Activated CD4-positive, alpha-beta T cell treated with anti-CD3 and anti-CD28 coated beads, Interleukin-2, Interleukin-6, amounts not matched to agents 100 ng/mL and 50 ng/mL, durations not matched to agents 16 hours and 8 hours (primary cell): ENCODE measurements around the gene ESRRG.

Experiments
- DNase-seq: peaks from one replicate; pipeline ENCODE4 v3.0.0-alpha.2; 2020

ESRRG gene

GRCh38 chr1:216626394-216627067 lies 96.7 kb downstream of the ESRRG start:
- no peak for DNase-seq

- no peak for DNase-seq
These were observed 101.7 kb downstream of the ESRRG start for GRCh38 chr1:216621536-216621935.

GRCh38 chr1:216617081-216617875 lies 106.0 kb downstream of the ESRRG start:
- no peak for DNase-seq

- no peak for DNase-seq
These were observed 106.8 kb downstream of the ESRRG start for GRCh38 chr1:216616425-216616824.

GRCh38 chr1:216614011-216614934 lies 109.0 kb downstream of the ESRRG start:
- DNase-seq, result no peak

- DNase-seq, result no peak
These were observed 110.9 kb downstream of the ESRRG start for GRCh38 chr1:216612291-216612690.

- DNase-seq, result no peak
These were observed 116.0 kb downstream of the ESRRG start for GRCh38 chr1:216607067-216607697.

GRCh38 chr1:216606047-216606637 lies 117.1 kb downstream of the ESRRG start:
- DNase-seq, result no peak

GRCh38 chr1:216604771-216605170 lies 118.5 kb downstream of the ESRRG start:
- DNase-seq, result no peak

- DNase-seq, result peak; percentile 8
These were observed 122.3 kb downstream of the ESRRG start for GRCh38 chr1:216600730-216601609.

GRCh38 chr1:216599851-216600250 lies 123.4 kb downstream of the ESRRG start:
- no peak for DNase-seq

- DNase-seq, result no peak
These were observed 124.8 kb downstream of the ESRRG start for GRCh38 chr1:216598448-216598847.

- no peak for DNase-seq
These were observed 126.9 kb downstream of the ESRRG start for GRCh38 chr1:216596281-216596862.

GRCh38 chr1:216587715-216588114 lies 135.5 kb downstream of the ESRRG start:
- DNase-seq, result no peak

GRCh38 chr1:216582151-216582550 lies 141.1 kb downstream of the ESRRG start:
- no peak for DNase-seq

GRCh38 chr1:216580538-216581057 lies 142.6 kb downstream of the ESRRG start:
- no peak for DNase-seq

GRCh38 chr1:216576234-216576937 lies 146.8 kb downstream of the ESRRG start:
- DNase-seq, result no peak

- DNase-seq, result no peak
These were observed 156.5 kb downstream of the ESRRG start for GRCh38 chr1:216566641-216567205.

- DNase-seq, result no peak
These were observed 160.1 kb downstream of the ESRRG start for GRCh38 chr1:216563087-216563486.

- no peak for DNase-seq
These were observed 160.8 kb downstream of the ESRRG start for GRCh38 chr1:216562383-216562782.
